Stimulated activated CD4-positive, alpha-beta T cell treated with anti-CD3 and anti-CD28 coated beads, Interleukin-1b, Interleukin-23, amount 100 ng/mL, for 24 hours (primary cell): ENCODE data around the gene L3MBTL4.

Experiments
- DNase-seq, 4 experiments: peaks; one replicate each; pipeline ENCODE4 v3.0.0-alpha.2; 2020; ENCODE audit warnings: low read depth in 4 of 4, low spot score in 1 of 4

Gene L3MBTL4

DNA sequence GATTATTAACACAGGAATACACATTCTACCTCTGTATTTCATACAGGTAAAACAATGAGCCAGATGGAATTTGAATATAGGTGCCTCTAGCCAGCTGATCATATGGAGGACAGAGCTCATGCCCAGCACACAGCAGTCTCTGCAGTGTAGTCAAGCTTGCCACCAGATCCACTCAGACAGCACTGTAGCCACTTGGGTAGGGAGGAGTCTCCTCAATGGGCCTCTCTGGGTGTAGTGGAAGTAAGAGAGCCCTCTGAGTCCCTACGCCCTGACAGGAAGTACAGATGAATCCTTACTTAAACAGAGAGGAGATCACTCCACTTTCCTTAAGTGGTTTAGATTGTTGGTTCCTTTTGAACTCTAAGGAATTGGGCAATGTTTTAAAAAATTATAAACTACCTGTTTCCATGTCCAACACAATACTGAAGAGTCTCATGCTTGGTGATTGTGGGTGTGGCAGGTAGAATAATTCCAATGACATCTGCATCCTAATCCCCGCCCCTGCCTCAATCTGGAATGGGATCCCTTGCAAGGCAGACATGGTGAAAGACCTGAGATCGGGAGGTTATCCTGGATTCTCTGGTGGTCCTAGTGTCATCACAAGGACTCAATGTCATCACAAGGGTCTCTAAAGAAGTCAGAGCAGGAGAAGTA, 496.4 kb downstream of the L3MBTL4 start:
- no peak for DNase-seq

DNA sequence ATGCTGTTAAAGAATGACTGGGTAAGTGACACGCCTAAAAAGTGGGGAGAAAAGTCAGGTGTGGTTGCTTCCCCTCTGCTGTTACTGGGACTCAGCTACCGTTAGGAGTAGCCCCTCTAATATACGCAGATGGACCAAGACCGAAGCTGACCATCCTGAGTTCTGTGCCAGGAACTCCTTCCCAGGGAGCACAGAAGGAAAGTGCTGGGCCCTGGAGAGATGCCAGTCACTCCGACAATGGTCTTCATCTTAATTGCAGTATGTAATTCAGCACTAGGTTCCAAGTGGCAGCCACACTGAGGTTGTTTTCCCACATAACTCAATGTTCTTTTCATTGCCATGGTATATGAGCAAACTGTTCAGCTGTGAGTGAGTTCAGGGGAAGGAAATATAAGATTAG, 499.8 kb downstream of the L3MBTL4 start:
- no peak for DNase-seq

DNA sequence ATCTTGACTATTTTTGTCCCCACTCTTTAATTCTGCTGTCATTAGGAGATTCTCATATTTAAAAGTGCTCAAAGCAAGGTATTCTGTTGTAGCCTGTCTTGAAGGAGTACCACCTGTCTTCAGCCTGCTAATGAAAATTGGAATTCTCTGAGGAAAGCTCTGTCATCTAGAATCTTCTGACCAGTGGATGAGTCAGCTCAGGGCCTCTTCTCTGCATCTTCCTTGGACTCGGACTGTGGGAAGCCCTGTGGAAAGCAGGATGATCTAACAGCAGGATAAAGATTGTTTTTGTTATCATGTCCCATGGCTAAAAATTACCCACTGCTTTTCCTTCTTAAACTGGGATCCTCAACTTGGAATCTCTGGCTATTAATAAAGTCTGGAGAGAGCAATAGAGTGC, 500.7 kb downstream of the L3MBTL4 start:
- no peak for DNase-seq

DNA sequence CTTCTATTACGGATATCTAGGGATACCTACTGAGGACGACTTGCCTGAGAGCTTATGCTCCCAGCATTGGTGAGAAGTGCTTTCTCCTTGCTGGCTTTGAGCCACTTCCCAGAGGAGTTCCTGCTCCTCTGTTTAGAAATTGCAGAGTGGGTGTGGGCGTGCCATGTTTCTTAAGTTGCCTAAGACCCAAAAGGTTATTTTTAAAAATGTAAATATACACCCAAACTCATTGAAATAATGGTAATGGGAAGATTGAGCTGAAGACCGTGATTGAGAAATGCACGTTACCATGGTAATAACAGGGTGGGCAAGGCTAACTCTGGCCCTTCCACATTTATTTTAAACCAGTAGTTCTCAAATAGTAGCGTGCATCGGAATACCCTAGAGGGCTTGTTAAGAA, 502.1 kb downstream of the L3MBTL4 start:
- DNase-seq: no peak

DNA sequence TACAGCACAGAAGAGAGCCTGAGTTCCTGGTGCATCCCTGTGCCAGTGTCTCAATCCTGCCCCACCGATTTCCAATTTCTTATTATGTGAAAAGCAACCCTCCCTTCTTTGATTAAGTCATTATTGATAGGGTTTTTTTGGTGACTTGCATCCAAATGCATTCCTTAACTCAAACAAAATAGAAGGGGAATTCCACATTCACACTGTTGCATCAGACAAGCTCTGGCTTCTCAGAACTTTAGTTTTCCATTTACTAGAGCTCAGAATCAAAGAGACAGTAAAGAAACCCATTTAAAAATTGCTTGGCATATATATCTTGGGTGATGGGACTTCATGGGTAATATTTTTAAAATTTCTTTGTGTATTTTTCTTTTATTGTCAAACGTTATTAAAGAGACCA, 505.6 kb downstream of the L3MBTL4 start:
- no peak for DNase-seq
